Lung (tissue), 12 donors: ENCODE data around the gene NGEF. TPM values are rescaled to one million over a fixed set of nuclear protein-coding genes. Genes with fewer than 3 reads are reported as not detected.

Experiments used
- ATAC-seq: fragments of 200-7000 bp; cut with Tn5 transposase; one replicate; pipeline ENCODE4 v1.9.1; 2020; ENCODE audit warnings: moderate number of reproducible peaks; ENCODE audit not compliant: insufficient read depth, low FRiP score
- DNase-seq, 3 donors: peaks; one replicate each; pipeline ENCODE4 v3.0.0-alpha.2; 2013 to 2017
- H3K27ac ChIP-seq, 2 donors: one replicate each; pipeline ENCODE4 v1.5.1; 2013; ENCODE audit warnings: mild to moderate bottlenecking in 2 of 2, moderate library complexity in 2 of 2, control low read depth in 1 of 2, inconsistent platforms in 1 of 2, low read depth in 1 of 2, low read length in 1 of 2
- H3K27me3 ChIP-seq, 3 donors: one replicate each; pipeline ENCODE4 v1.5.1; 2013; ENCODE audit warnings: low read length in 2 of 3; ENCODE audit not compliant: control insufficient read depth in 3 of 3, insufficient read depth in 3 of 3
- H3K36me3 ChIP-seq, 4 donors: one replicate each; pipeline ENCODE4 v1.5.1; 2013; ENCODE audit warnings: low read length in 4 of 4, mild to moderate bottlenecking in 1 of 4, moderate library complexity in 1 of 4; ENCODE audit not compliant: control insufficient read depth in 4 of 4, insufficient read depth in 4 of 4
- H3K4me1 ChIP-seq, 5 donors: one replicate each; pipeline ENCODE4 v1.5.1; 2013; ENCODE audit warnings: low read length in 5 of 5, mild to moderate bottlenecking in 2 of 5, moderate library complexity in 1 of 5; ENCODE audit not compliant: control insufficient read depth in 5 of 5, insufficient read depth in 5 of 5
- H3K4me3 ChIP-seq: one replicate; pipeline ENCODE4 v1.5.1; 2013; ENCODE audit warnings: mild to moderate bottlenecking, control low read depth, moderate library complexity
- H3K9ac ChIP-seq, 2 donors: one replicate each; pipeline ENCODE4 v1.5.1; 2013; ENCODE audit warnings: low read length in 2 of 2, control low read depth in 1 of 2; ENCODE audit not compliant: insufficient read depth in 1 of 2
- H3K9me3 ChIP-seq, 4 donors: one replicate each; pipeline ENCODE4 v1.5.1; 2013; ENCODE audit warnings: low read length in 3 of 4, mild to moderate bottlenecking in 1 of 4, moderate library complexity in 1 of 4; ENCODE audit not compliant: control insufficient read depth in 4 of 4, insufficient read depth in 3 of 4
- WGBS, 2 donors: extraction: QIAGEN DNeasy Blood & Tissue Kit; methylation state at CpG; one replicate each; pipeline ENCODE4 v1.1.7; 2013; 5-methylcytosine and 5-hydroxymethylcytosine counted together
- polyA plus RNA-seq, 2 donors: library from polyadenylated mRNA; stranded (reverse); fragments of 200-250 nt; gene quantifications; one replicate each; pipeline ENCODE4 v1.2.1, GENCODE V29; 2013
- total RNA-seq, 2 donors: library from RNA; depleted of rRNA in 1 of 2; stranded (reverse); fragments of >200 nt in 1 of 2; gene quantifications; one replicate each; pipeline ENCODE4 v1.2.1, GENCODE V29; 2014 to 2021
- TF ChIP-seq, protein P1 (sequence below): IDR thresholded peaks from 2 replicates; pipeline ENCODE4 v1.5.1; 2012; ENCODE audit warnings: mild to moderate bottlenecking; ENCODE audit errors: control extremely low read depth, extremely low read depth
- donor health status: control.
- donor health status: control.
- donor health status: Bipolar disorder and iron deficiency.
- donor health status: healthy.
- donor health status: DM: yes; HTN: yes; CAD: no.

NGEF gene
- total and polyA plus RNA-seq, 4 donors, result 0.35 to 2.4 (median 1.5) TPM

DNA sequence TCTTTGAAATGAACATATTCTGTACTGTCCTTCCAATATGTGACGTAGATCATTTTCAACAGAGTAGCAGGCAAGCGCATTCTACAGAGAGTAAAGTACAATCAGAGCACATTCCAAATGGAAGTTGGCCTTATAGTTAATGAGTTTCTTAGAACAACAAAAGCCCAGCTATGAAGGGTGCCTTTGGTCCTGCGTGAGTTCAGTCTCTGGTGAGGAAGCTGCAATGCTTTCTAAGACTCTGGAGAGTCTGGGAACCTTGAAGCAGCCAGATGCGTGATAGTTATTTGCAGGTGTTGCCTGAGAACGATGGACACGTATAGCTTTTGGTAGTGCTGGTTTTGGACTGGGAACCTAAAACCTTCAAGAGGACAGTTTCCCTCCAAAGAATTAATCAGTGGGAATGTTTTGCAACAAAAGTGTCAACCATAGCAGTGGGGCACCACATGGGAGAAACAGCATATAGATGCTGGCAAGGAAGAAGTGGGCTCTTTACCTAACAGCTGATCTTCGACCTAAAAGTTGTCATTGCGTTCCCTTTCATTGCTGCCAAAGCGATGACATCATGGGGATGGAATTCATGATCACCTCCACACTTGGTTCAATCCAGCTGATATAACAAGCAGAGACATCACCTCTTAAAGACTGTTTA lies 152.3 kb downstream of the NGEF start:
- no peaks in the 10 kb centered on the region for H3K9me3 ChIP-seq
- H3K4me3 ChIP-seq, result no peak overlapping the region
- TF ChIP-seq, protein P1, sequence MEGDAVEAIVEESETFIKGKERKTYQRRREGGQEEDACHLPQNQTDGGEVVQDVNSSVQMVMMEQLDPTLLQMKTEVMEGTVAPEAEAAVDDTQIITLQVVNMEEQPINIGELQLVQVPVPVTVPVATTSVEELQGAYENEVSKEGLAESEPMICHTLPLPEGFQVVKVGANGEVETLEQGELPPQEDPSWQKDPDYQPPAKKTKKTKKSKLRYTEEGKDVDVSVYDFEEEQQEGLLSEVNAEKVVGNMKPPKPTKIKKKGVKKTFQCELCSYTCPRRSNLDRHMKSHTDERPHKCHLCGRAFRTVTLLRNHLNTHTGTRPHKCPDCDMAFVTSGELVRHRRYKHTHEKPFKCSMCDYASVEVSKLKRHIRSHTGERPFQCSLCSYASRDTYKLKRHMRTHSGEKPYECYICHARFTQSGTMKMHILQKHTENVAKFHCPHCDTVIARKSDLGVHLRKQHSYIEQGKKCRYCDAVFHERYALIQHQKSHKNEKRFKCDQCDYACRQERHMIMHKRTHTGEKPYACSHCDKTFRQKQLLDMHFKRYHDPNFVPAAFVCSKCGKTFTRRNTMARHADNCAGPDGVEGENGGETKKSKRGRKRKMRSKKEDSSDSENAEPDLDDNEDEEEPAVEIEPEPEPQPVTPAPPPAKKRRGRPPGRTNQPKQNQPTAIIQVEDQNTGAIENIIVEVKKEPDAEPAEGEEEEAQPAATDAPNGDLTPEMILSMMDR, result no peak
- no peak for ATAC-seq
- no peak for DNase-seq
- H3K27me3 ChIP-seq, result no peaks in the 10 kb centered on the region
- 94 to 98% methylated on average over 9 of the region's 9 CpGs for WGBS, 2 donors
- no peak overlapping the region for H3K27ac ChIP-seq
- H3K36me3 ChIP-seq, result peaks cover 26 to 36% (median 34%) of the 10 kb centered on the region in 4 donors
- no peak overlapping the region for H3K9ac ChIP-seq
- H3K4me1 ChIP-seq, result no peaks in the 10 kb centered on the region

GRCh38 chr2:232859385-232859916 lies 153.6 kb downstream of the NGEF start:
- Histone ChIP-seq H3K4me3 (no peak overlapping the region), H3K9ac (no peak overlapping the region), H3K4me1 (no peaks in the 10 kb centered on the region), H3K27me3 (no peaks in the 10 kb centered on the region), H3K9me3 (no peaks in the 10 kb centered on the region), H3K27ac (no peak overlapping the region), H3K36me3 (peaks cover 30 to 36% (median 36%) of the 10 kb centered on the region in 4 donors)
- ATAC-seq (no peak), DNase-seq (no peak)
- WGBS, 2 donors, result 92 to 98% methylated on average over 4 of the region's 4 CpGs
- TF ChIP-seq, protein P1, result no peak

GRCh38 chr2:232857158-232857563 lies 155.9 kb downstream of the NGEF start:
- ATAC-seq (no peak), DNase-seq (no peak)
- TF ChIP-seq, protein P1, result no peak
- no peak overlapping the region for H3K9ac ChIP-seq
- peaks cover 0 to 4% (median 0%) of the 10 kb centered on the region in 5 donors for H3K4me1 ChIP-seq
- H3K27ac ChIP-seq, result no peak overlapping the region
- H3K27me3 ChIP-seq, result no peaks in the 10 kb centered on the region
- no peaks in the 10 kb centered on the region for H3K9me3 ChIP-seq
- peaks cover 35 to 36% (median 35%) of the 10 kb centered on the region in 4 donors for H3K36me3 ChIP-seq
- H3K4me3 ChIP-seq, result no peak overlapping the region
- WGBS, 2 donors, result 67 to 78% methylated on average over 4 of the region's 4 CpGs
